SJSA1 (cell line): Measurements from ENCODE around the gene THRB. TPM values are rescaled to one million over a fixed set of nuclear protein-coding genes. Genes with fewer than 3 reads are reported as not detected.
A peak's percentile ranks its signal among the peaks of the same experiment; 100 is the strongest.

Experiments used
- DNase-seq, 2 experiments: peaks; one replicate each; pipeline ENCODE4 v3.0.0-alpha.2; 2015 to 2020; ENCODE audit warnings: low spot score in 2 of 2, low read depth in 1 of 2
- H3K27ac ChIP-seq: fragments of 250-450 bp; sonication (Bioruptor Pico); 2 replicates; pipeline ENCODE4 v1.5.1; 2020; ENCODE audit warnings: mild to moderate bottlenecking, moderate library complexity
- H3K27me3 ChIP-seq: fragments of 250-450 bp; sonication (Bioruptor Pico); replicated peaks from 2 replicates; pipeline ENCODE4 v1.5.1; 2020; ENCODE audit warnings: mild to moderate bottlenecking, moderate library complexity
- H3K36me3 ChIP-seq: fragments of 250-450 bp; sonication (Bioruptor Pico); 2 replicates; pipeline ENCODE4 v1.5.1; 2020; ENCODE audit warnings: mild to moderate bottlenecking
- H3K4me1 ChIP-seq: fragments of 250-450 bp; sonication (Bioruptor Pico); replicated peaks from 2 replicates; pipeline ENCODE4 v1.6.1; 2021; ENCODE audit warnings: mild to moderate bottlenecking
- H3K4me3 ChIP-seq: fragments of 250-450 bp; sonication (Bioruptor Pico); 2 replicates; pipeline ENCODE4 v1.5.1; 2020; ENCODE audit warnings: mild to moderate bottlenecking
- H3K9me3 ChIP-seq: fragments of 250-450 bp; sonication (Bioruptor Pico); replicated peaks from 2 replicates; pipeline ENCODE4 v1.5.1; 2020; ENCODE audit warnings: mild to moderate bottlenecking
- total RNA-seq: library from RNA; depleted of rRNA; stranded (reverse); fragments of >200 nt; shearing (Covaris generic); gene quantifications from 2 replicates; pipeline ENCODE4 v1.2.3, GENCODE V29; 2014; rRNA removed

THRB gene
- 1.5 and 3.2 TPM in 2 replicates for total RNA-seq

- Histone ChIP-seq H3K9me3 (no peaks in the 10 kb centered on the region), H3K4me1 (peaks cover 6% of the 10 kb centered on the region), H3K4me3 (peak within 1 kb of the TSS; percentile 83), H3K27me3 (no peaks in the 10 kb centered on the region; the same call in 1 of the 2 replicates), H3K36me3 (no peaks in the 10 kb centered on the region), H3K27ac (peak within 1 kb of the TSS; percentile 57)
- DNase-seq: peak; percentile 60 to 67
These were observed at the start of gene THRB for GRCh38 chr3:24494618-24495325. THRB (minus strand) TSS chr3:24494850.

GRCh38 chr3:24541935-24542334 lies 47.3 kb upstream of the THRB start:
- DNase-seq: no peak
- H3K9me3 ChIP-seq: no peaks in the 10 kb centered on the region
- no peaks in the 10 kb centered on the region for H3K36me3 ChIP-seq
- no peaks in the 10 kb centered on the region for H3K27me3 ChIP-seq
- H3K4me3 ChIP-seq: no peak overlapping the region
- no peaks in the 10 kb centered on the region for H3K4me1 ChIP-seq
- no peak overlapping the region for H3K27ac ChIP-seq

- no peaks in the 10 kb centered on the region for H3K4me1 ChIP-seq
- H3K36me3 ChIP-seq: no peaks in the 10 kb centered on the region
- H3K27me3 ChIP-seq: no peaks in the 10 kb centered on the region; the same call in 1 of the 2 replicates
- no peak for DNase-seq
- no peak overlapping the region for H3K4me3 ChIP-seq
- H3K9me3 ChIP-seq: no peaks in the 10 kb centered on the region
- H3K27ac ChIP-seq: no peak overlapping the region
These were observed 46.2 kb upstream of the THRB start for GRCh38 chr3:24540821-24541220.

GRCh38 chr3:24539699-24540098 lies 45.0 kb upstream of the THRB start:
- Histone ChIP-seq H3K27me3 (no peaks in the 10 kb centered on the region; the same call in 1 of the 2 replicates), H3K27ac (no peak overlapping the region), H3K4me1 (no peaks in the 10 kb centered on the region), H3K4me3 (no peak overlapping the region), H3K36me3 (no peaks in the 10 kb centered on the region), H3K9me3 (no peaks in the 10 kb centered on the region)
- no peak for DNase-seq

GRCh38 chr3:24538891-24539290 lies 44.2 kb upstream of the THRB start:
- Histone ChIP-seq H3K36me3 (no peaks in the 10 kb centered on the region), H3K4me1 (no peaks in the 10 kb centered on the region), H3K27ac (no peak overlapping the region), H3K4me3 (no peak overlapping the region), H3K9me3 (no peaks in the 10 kb centered on the region), H3K27me3 (no peaks in the 10 kb centered on the region; the same call in 1 of the 2 replicates)
- DNase-seq: no peak

GRCh38 chr3:24533561-24534193 lies 39.0 kb upstream of the THRB start:
- Histone ChIP-seq H3K27me3 (no peaks in the 10 kb centered on the region; the same call in 1 of the 2 replicates), H3K27ac (no peak overlapping the region), H3K4me3 (no peak overlapping the region), H3K4me1 (no peaks in the 10 kb centered on the region), H3K9me3 (no peaks in the 10 kb centered on the region), H3K36me3 (no peaks in the 10 kb centered on the region)
- DNase-seq: no peak

GRCh38 chr3:24530471-24530870 lies 35.8 kb upstream of the THRB start:
- DNase-seq: no peak

GRCh38 chr3:24529210-24529609 lies 34.6 kb upstream of the THRB start:
- DNase-seq: no peak
- Histone ChIP-seq H3K36me3 (no peaks in the 10 kb centered on the region), H3K4me3 (no peak overlapping the region), H3K9me3 (no peaks in the 10 kb centered on the region), H3K4me1 (no peaks in the 10 kb centered on the region), H3K27ac (no peak overlapping the region), H3K27me3 (no peaks in the 10 kb centered on the region)

More at GRCh38 chr3:24530471-24530870, 35.8 kb upstream of the THRB start:
- no peaks in the 10 kb centered on the region for H3K36me3 ChIP-seq
- H3K27me3 ChIP-seq: no peaks in the 10 kb centered on the region
- no peaks in the 10 kb centered on the region for H3K4me1 ChIP-seq
- H3K9me3 ChIP-seq: no peaks in the 10 kb centered on the region
- no peak overlapping the region for H3K27ac ChIP-seq
- no peak overlapping the region for H3K4me3 ChIP-seq

GRCh38 chr3:24526640-24527212 lies 32.1 kb upstream of the THRB start:
- no peak for DNase-seq
- Histone ChIP-seq H3K4me1 (peaks cover 5% of the 10 kb centered on the region), H3K9me3 (no peaks in the 10 kb centered on the region), H3K36me3 (no peaks in the 10 kb centered on the region), H3K27ac (no peak overlapping the region), H3K4me3 (no peak overlapping the region), H3K27me3 (no peaks in the 10 kb centered on the region)

GRCh38 chr3:24525557-24525956 lies 30.9 kb upstream of the THRB start:
- peaks cover 15% of the 10 kb centered on the region for H3K4me1 ChIP-seq
- no peak overlapping the region for H3K27ac ChIP-seq
- H3K4me3 ChIP-seq: no peak overlapping the region
- H3K36me3 ChIP-seq: no peaks in the 10 kb centered on the region
- H3K9me3 ChIP-seq: no peaks in the 10 kb centered on the region
- no peak for DNase-seq
- H3K27me3 ChIP-seq: no peaks in the 10 kb centered on the region

GRCh38 chr3:24525022-24525421 lies 30.4 kb upstream of the THRB start:
- H3K4me1 ChIP-seq: peaks cover 15% of the 10 kb centered on the region
- H3K27me3 ChIP-seq: no peaks in the 10 kb centered on the region
- DNase-seq: no peak
- no peaks in the 10 kb centered on the region for H3K36me3 ChIP-seq
- H3K4me3 ChIP-seq: no peak overlapping the region
- H3K9me3 ChIP-seq: no peaks in the 10 kb centered on the region
- H3K27ac ChIP-seq: no peak overlapping the region

GRCh38 chr3:24523988-24524727 lies 29.5 kb upstream of the THRB start:
- Histone ChIP-seq H3K4me1 (peaks cover 20% of the 10 kb centered on the region), H3K36me3 (no peaks in the 10 kb centered on the region), H3K4me3 (no peak overlapping the region), H3K27ac (no peak overlapping the region), H3K9me3 (no peaks in the 10 kb centered on the region), H3K27me3 (no peaks in the 10 kb centered on the region)
- no peak for DNase-seq

- H3K27ac ChIP-seq: no peak overlapping the region
- no peak overlapping the region for H3K4me3 ChIP-seq
- H3K36me3 ChIP-seq: no peaks in the 10 kb centered on the region
- no peaks in the 10 kb centered on the region for H3K9me3 ChIP-seq
- H3K4me1 ChIP-seq: peaks cover 22% of the 10 kb centered on the region
- no peak for DNase-seq
- H3K27me3 ChIP-seq: no peaks in the 10 kb centered on the region
These were observed 28.6 kb upstream of the THRB start for GRCh38 chr3:24523215-24523614.
